ENCODE data around the gene KIF4B.
A peak's percentile ranks its signal among the peaks of the same experiment; 100 is the strongest.

GRCh38 chr5:154967421-154968024, 46.0 kb upstream of the KIF4B start:
- TF ChIP-seq CTCF (conservative IDR thresholded peaks at IDR 0.05; ENCODE audit: low read length) (peak; percentile 50), EZH2phosphoT487 (IDR thresholded peaks at IDR 0.05; ENCODE audit: borderline replicate concordance) (no peak)

All from Loucy (cell line).